Astrocyte of the spinal cord (primary cell): ENCODE measurements around the gene FMO3.

Experiments
- DNase-seq: peaks from one replicate; pipeline ENCODE4 v3.0.0; 2011; ENCODE audit warnings: low read depth, low spot score
- H3K4me3 ChIP-seq: 2 replicates; pipeline ENCODE4 v1.5.1; 2011; ENCODE audit warnings: low read depth, mild to moderate bottlenecking, low read length, moderate library complexity
- CTCF ChIP-seq: IDR thresholded peaks from 2 replicates; pipeline ENCODE4 v1.5.1; 2012; ENCODE audit warnings: low read depth, mild to moderate bottlenecking, low read length, inconsistent platforms
- in situ Hi-C: cut with HindIII; loops from 2 replicates; pipeline ENCODE4 v1.10.0; 2017; ENCODE audit warnings: low sequenced_read_pairs

Gene FMO3

DNA sequence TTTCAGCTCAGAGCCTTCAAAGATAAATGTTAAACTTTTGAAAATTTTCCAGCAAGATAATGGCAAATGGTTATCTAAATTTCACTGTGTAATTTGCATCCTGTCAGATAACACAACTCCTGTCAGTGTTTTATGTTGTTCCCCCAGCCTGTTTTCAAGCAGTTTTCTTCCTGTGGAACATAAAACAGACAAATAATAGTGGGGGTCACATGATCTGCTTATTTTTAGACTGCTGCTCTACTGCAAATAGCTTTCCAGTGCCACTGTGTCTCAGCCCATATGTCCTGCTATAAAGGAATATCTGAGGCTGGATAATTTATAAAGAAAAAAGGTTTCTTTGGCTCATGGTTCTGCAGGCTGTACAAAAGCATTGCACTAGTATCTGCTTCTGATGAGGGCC, 32.2 kb downstream of the FMO3 start:
- in situ Hi-C loops: no loop called here
- DNase-seq: no peak

GRCh38 chr1:171126504-171126903, 35.8 kb downstream of the FMO3 start:
- DNase-seq: no peak
- in situ Hi-C loops: no loop called here
- TF ChIP-seq CTCF: no peak
- no peak overlapping the region for H3K4me3 ChIP-seq

More for the DNA sequence above, 32.2 kb downstream of the FMO3 start:
- no peak overlapping the region for H3K4me3 ChIP-seq
- no peak for TF ChIP-seq CTCF

DNA sequence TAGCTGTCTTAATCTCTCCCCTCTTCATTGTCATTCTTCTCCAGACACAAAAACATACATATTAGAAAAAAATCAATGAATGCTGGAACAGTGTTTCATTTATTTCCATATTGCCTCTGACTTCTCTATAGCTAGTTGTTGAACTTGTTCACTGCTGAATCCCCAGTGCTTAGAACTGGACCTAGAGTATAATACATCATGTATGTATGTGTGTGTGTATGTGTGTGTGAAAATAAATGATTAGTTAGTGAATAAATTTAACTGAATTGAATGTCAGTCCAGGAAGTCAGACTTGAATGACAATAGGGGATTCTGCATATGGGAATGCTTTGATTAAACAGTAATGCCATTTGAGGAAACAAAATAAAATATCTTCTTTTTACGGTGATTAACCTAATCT, 36.4 kb downstream of the FMO3 start:
- in situ Hi-C loops: no loop called here
- H3K4me3 ChIP-seq: no peak overlapping the region
- no peak for DNase-seq
- TF ChIP-seq CTCF: no peak

DNA sequence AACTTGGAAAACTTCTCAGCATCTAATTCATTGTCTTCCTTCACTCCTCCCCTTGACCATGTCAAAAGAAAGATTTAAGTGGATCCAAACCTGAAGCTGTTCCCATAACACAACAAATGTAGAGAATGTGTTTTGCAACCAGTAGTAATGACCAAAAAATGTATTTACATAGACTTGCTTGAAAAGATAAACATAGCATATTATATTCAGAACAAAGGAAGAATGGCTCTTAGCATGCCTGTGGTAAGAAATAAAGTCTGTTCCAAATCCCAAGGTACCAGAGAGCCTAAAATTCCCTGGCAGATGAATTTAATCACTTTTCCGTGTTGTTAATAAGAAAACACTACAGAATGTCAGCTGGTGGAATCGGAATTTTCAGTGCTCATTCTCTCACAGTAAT, 36.8 kb downstream of the FMO3 start:
- no peak overlapping the region for H3K4me3 ChIP-seq
- in situ Hi-C loops: no loop called here
- TF ChIP-seq CTCF: no peak
- DNase-seq: peak; percentile 87

- no peak overlapping the region for H3K4me3 ChIP-seq
- DNase-seq: no peak
- no peak for TF ChIP-seq CTCF
- in situ Hi-C loops: no loop called here
Observed at GRCh38 chr1:171128463-171128862, 37.8 kb downstream of the FMO3 start.

DNA sequence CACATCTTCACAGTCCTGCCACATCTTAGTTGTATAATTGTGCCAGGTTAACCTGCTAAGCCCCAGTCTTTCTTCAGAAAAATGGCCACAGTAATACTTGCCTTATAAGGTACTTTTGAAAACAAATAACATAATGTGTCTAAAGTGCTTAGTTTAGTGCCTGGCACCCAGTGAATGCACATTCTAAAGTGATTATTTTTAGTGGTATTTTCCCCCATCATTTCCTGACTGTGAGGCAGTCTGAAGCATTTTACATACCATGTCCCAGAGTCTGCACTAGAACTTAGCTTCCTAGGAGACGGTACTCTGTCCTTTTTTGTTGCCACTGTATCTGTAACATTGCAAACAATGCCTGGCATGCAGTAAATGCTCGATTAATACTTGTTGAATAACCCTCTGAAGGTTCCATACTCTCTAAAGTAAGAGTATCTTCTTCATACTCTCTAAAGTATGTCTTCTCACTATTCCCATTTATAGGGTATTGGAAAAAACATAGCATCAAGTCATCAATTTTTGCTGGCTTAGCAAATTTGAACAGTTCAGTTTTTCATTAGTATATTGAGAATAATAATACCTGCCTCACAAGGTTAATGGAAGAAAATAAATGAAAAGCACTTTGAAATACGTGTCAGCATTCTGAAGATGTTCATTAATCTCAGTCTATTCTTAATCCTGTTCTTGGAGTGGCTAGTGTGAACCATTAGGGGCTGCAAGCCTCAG, 43.7 kb downstream of the FMO3 start:
- in situ Hi-C loops: no loop called here
- no peak overlapping the region for H3K4me3 ChIP-seq
- TF ChIP-seq CTCF: no peak
- DNase-seq: peak; percentile 59
